ENCODE measurements around the gene KCNJ9. TPM values are rescaled to one million over a fixed set of nuclear protein-coding genes. Genes with fewer than 3 reads are reported as not detected.

Gene KCNJ9
- total RNA-seq, 1 experiment from 2014 or later = 0.05 TPM

DNA sequence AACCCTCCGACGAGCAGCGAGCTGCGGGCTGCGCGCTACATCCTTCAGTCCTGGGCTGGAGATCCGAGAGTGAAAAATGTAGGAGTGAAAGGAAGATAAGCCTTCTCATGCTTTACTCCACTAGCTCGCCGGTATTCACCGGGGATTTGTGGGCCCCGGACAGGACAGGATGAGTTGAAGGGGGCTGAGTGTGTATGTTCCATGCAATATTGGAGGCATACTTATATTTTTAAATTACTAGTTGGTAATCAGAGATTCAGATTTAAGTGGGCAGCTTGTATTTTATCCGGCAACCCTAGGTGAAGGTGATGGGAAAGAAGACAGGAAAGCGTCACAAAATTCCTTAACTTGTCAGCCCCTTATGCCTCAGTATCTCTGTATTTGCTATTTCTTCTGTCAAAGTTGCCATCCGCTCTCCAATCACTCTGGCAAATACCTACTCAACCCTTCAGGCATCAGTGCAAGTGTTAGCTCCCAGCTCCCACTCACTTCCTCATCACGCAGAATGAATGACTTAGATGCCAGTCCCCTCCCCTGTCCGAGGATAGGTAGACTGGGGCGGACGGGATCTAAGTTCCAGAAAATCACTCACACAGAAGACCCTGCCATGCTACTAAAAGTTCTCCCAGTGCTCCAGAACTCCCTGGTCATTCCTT lies 49.0 kb upstream of the KCNJ9 start:
- H3K9ac ChIP-seq (ENCODE audit: low read length) = peak overlapping the region; percentile 65
- RAD21 ChIA-PET (ENCODE audit: low non-redundant PET in 1 of 2, low total read pairs in 2 of 2, uncharacterized antibody in 2 of 2, unreplicated experiment in 2 of 2) = no interaction called here
- peak overlapping the region; percentile 21; the same call in 1 of the 2 replicates for H3K27ac ChIP-seq (ENCODE audit: low read depth, low read length)
- H3K4me3 ChIP-seq (replicated peaks in 1 of 2; ENCODE audit: low read depth in 1 of 2, low read length in 2 of 2) = peak overlapping the region; percentile 81 to 87
- intact Hi-C loops (cut with micrococcal nuclease) = loop anchor here (1.0 kb wide), 1 partner anchor 252 kb away; the partner anchor contains the start of gene DUSP23
- BruUV-seq (replicated peaks) = TSS peak; percentile 65
- ATAC-seq (peak; percentile 50), DNase-seq (ENCODE audit: low read depth, low spot score) (no peak)
- H3K9me3 ChIP-seq (ENCODE audit: control insufficient read depth in 1 of 2, insufficient read depth in 1 of 2, low read depth in 1 of 2, low read length in 2 of 2) = no peaks in the 10 kb centered on the region
- POLR2A ChIA-PET = no interaction called here
- no peaks in the 10 kb centered on the region for H4K20me1 ChIP-seq (ENCODE audit: insufficient read depth)
- H3K4me2 ChIP-seq (ENCODE audit: low read length) = peak overlapping the region; percentile 95
- H3K9me2 ChIP-seq (ENCODE audit: insufficient read depth) = no peaks in the 10 kb centered on the region
- H2AFZ ChIP-seq (ENCODE audit: low read depth, low read length, poor library complexity, severe bottlenecking) = peak overlapping the region; percentile 75
- H3K4me1 ChIP-seq (ENCODE audit: control insufficient read depth in 1 of 2, insufficient read depth in 2 of 2, low read length in 2 of 2) = peaks cover 5 to 18% of the 10 kb centered on the region in 2 experiments; a peak in 3 of 4 replicates
- TF ChIP-seq, protein P1, sequence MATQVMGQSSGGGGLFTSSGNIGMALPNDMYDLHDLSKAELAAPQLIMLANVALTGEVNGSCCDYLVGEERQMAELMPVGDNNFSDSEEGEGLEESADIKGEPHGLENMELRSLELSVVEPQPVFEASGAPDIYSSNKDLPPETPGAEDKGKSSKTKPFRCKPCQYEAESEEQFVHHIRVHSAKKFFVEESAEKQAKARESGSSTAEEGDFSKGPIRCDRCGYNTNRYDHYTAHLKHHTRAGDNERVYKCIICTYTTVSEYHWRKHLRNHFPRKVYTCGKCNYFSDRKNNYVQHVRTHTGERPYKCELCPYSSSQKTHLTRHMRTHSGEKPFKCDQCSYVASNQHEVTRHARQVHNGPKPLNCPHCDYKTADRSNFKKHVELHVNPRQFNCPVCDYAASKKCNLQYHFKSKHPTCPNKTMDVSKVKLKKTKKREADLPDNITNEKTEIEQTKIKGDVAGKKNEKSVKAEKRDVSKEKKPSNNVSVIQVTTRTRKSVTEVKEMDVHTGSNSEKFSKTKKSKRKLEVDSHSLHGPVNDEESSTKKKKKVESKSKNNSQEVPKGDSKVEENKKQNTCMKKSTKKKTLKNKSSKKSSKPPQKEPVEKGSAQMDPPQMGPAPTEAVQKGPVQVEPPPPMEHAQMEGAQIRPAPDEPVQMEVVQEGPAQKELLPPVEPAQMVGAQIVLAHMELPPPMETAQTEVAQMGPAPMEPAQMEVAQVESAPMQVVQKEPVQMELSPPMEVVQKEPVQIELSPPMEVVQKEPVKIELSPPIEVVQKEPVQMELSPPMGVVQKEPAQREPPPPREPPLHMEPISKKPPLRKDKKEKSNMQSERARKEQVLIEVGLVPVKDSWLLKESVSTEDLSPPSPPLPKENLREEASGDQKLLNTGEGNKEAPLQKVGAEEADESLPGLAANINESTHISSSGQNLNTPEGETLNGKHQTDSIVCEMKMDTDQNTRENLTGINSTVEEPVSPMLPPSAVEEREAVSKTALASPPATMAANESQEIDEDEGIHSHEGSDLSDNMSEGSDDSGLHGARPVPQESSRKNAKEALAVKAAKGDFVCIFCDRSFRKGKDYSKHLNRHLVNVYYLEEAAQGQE (IDR thresholded peaks at IDR 0.05; ENCODE audit: low read depth) = no peak
- TF ChIP-seq YY1 (IDR thresholded peaks at IDR 0.05; ENCODE audit: extremely low read depth, insufficient replicate concordance, low read depth, low read length) (no peak), ELF1 (IDR thresholded peaks at IDR 0.05; ENCODE audit: borderline replicate concordance, low read depth) (no peak)
- TF ChIP-seq, protein P2, sequence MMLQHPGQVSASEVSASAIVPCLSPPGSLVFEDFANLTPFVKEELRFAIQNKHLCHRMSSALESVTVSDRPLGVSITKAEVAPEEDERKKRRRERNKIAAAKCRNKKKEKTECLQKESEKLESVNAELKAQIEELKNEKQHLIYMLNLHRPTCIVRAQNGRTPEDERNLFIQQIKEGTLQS (IDR thresholded peaks at IDR 0.05) = no peak
- H3K79me2 ChIP-seq (ENCODE audit: insufficient read depth, low read length) = peaks cover 19% of the 10 kb centered on the region
- no peaks in the 10 kb centered on the region for H3K36me3 ChIP-seq (ENCODE audit: control insufficient read depth in 1 of 2, insufficient read depth in 2 of 2, low read length in 2 of 2)
- CTCF ChIA-PET = interaction anchor here (0.5 to 2.9 kb wide), 3 partner anchors 14 to 1147 kb away, joined by 4 to 9 read pairs (median 6); no protein-coding TSS in a partner anchor
- H3K27me3 ChIP-seq (ENCODE audit: insufficient read depth, low read length) = no peaks in the 10 kb centered on the region
